SK-N-SH (cell line): Measurements from ENCODE around the gene GTPBP4.

Source experiments
- CHD2 ChIP-seq: fragments of 150-350 bp; IDR thresholded peaks from 2 replicates; pipeline ENCODE4 v1.6.1; 2018; ENCODE audit warnings: low read length; ENCODE audit not compliant: partially characterized antibody
- CTCF ChIP-seq: fragments of 200-600 bp; sonication (generic); IDR thresholded peaks from 2 replicates; pipeline ENCODE4 v1.6.1; 2017; ENCODE audit warnings: antibody characterized with exemption, mild to moderate bottlenecking, moderate library complexity
- EP300 ChIP-seq, 2 experiments: IDR thresholded peaks; 2 replicates each; pipeline versions ENCODE4 v1.4.0 to v1.6.1; 2012; ENCODE audit warnings: borderline replicate concordance in 1 of 2, low read depth in 1 of 2, low read length in 1 of 2
- EZH2phosphoT487 ChIP-seq: fragments of 200-600 bp; sonication (generic); IDR thresholded peaks from 2 replicates; pipeline ENCODE4 v1.6.1; 2017; ENCODE audit warnings: low read depth, mixed run types, mild to moderate bottlenecking, antibody characterized with exemption, moderate library complexity, borderline replicate concordance

- TF ChIP-seq EZH2phosphoT487, result no peak
- no peak for TF ChIP-seq CTCF
- no peak for TF ChIP-seq EP300 (IDR thresholded peaks at IDR 0.05; ENCODE audit: borderline replicate concordance in 1 of 2, low read depth in 1 of 2, low read length in 1 of 2)
- TF ChIP-seq CHD2, result no peak
These were observed 35.9 kb downstream of the GTPBP4 start for GRCh38 chr10:1024103-1024502.
